ENCODE data around the gene UNKL. TPM values are rescaled to one million over a fixed set of nuclear protein-coding genes. Genes with fewer than 3 reads are reported as not detected.

Gene UNKL
- total RNA-seq, 4 donors from 2014 or later, result 15.2 to 86.4 (median 24.2) TPM

- TF ChIP-seq POLR2AphosphoS5 (IDR thresholded peaks at IDR 0.05) (peak in 1 of 3 donors; percentile 30), POLR2A (IDR thresholded peaks at IDR 0.05) (no peak), CTCF (IDR thresholded peaks at IDR 0.05) (no peak), EP300 (IDR thresholded peaks at IDR 0.05; ENCODE audit: low read depth) (no peak)
- peak within 1 kb of the TSS in 3 of 4 donors; percentile 13 to 49 (median 37) for H3K4me3 ChIP-seq
Observed at GRCh38 chr16:1333149-1333812, 81.2 kb downstream of the UNKL start, which contains the start of gene BAIAP3. Gene BAIAP3 (plus strand): TSS chr16:1333645. CDS start chr16:1338550, 4,905 bp downstream.

GRCh38 chr16:1332618-1333148 lies 81.8 kb downstream of the UNKL start:
- no peak for TF ChIP-seq POLR2A (IDR thresholded peaks at IDR 0.05)
- TF ChIP-seq EP300 (IDR thresholded peaks at IDR 0.05; ENCODE audit: low read depth), result no peak
- TF ChIP-seq CTCF (IDR thresholded peaks at IDR 0.05), result no peak
- no peak for TF ChIP-seq POLR2AphosphoS5 (IDR thresholded peaks at IDR 0.05)
- Histone ChIP-seq H3K27ac (peak overlapping the region; percentile 45 to 70 (median 59)), H3K27me3 (peaks cover 60% of the 10 kb centered on the region), H3K4me3 (peak overlapping the region in 3 of 4 donors; percentile 13 to 49 (median 37)), H3K36me3 (no peaks in the 10 kb centered on the region), H3K4me1 (peaks cover 8 to 34% (median 34%) of the 10 kb centered on the region in 4 donors), H3K9me3 (no peaks in the 10 kb centered on the region)
- intact Hi-C loops (cut with DNase I; ENCODE audit: low total_unique reads), result no loop called here
- no peak for DNase-seq
- WGBS, 2 donors (ENCODE audit: low coverage in 1 of 2), result 13 to 30% methylated on average over 2 to 26 of the region's 26 CpGs
- in situ Hi-C loops (cut with MboI; ENCODE audit: low pct_ligation_motif_present in 1 of 4, low pct_unique_long_range_greater_than_20kb in 1 of 4, low sequenced_read_pairs in 3 of 4), result no loop called here

More at GRCh38 chr16:1333149-1333812, 81.2 kb downstream of the UNKL start, which contains the start of gene BAIAP3:
- 3% methylated on average over 24 of the region's 83 CpGs; no CpG with 5 or more reads in 1 of the 2 donors for WGBS, 2 donors (ENCODE audit: low coverage in 1 of 2)
- H3K9me3 ChIP-seq, result no peaks in the 10 kb centered on the region
- H3K36me3 ChIP-seq, result no peaks in the 10 kb centered on the region
- peak within 1 kb of the TSS; percentile 45 to 70 (median 59) for H3K27ac ChIP-seq
- intact Hi-C loops (cut with DNase I; ENCODE audit: low total_unique reads) (no loop called here), in situ Hi-C loops (cut with MboI; ENCODE audit: low pct_ligation_motif_present in 1 of 4, low pct_unique_long_range_greater_than_20kb in 1 of 4, low sequenced_read_pairs in 3 of 4) (no loop called here)
- peaks cover 8 to 34% (median 34%) of the 10 kb centered on the region in 4 donors for H3K4me1 ChIP-seq
- H3K27me3 ChIP-seq, result peaks cover 60% of the 10 kb centered on the region
- peak; percentile 64 for DNase-seq

GRCh38 chr16:1331712-1332617 lies 82.5 kb downstream of the UNKL start:
- in situ Hi-C loops (cut with MboI; ENCODE audit: low pct_ligation_motif_present in 1 of 4, low pct_unique_long_range_greater_than_20kb in 1 of 4, low sequenced_read_pairs in 3 of 4) (no loop called here), intact Hi-C loops (cut with DNase I; ENCODE audit: low total_unique reads) (no loop called here)
- peaks cover 8 to 34% (median 34%) of the 10 kb centered on the region in 4 donors for H3K4me1 ChIP-seq
- peak overlapping the region; percentile 45 to 70 (median 59) for H3K27ac ChIP-seq
- peaks cover 60% of the 10 kb centered on the region for H3K27me3 ChIP-seq
- peak overlapping the region in 3 of 4 donors; percentile 4 to 49 (median 9) for H3K4me3 ChIP-seq
- H3K36me3 ChIP-seq, result no peaks in the 10 kb centered on the region
- WGBS, 2 donors (ENCODE audit: low coverage in 1 of 2), result 0 to 5% methylated on average over 2 to 33 of the region's 34 CpGs
- H3K9me3 ChIP-seq, result no peaks in the 10 kb centered on the region
- DNase-seq, result peak; percentile 88
- TF ChIP-seq POLR2AphosphoS5 (IDR thresholded peaks at IDR 0.05), result peak in 2 of 3 donors; percentile 33 to 49
- no peak for TF ChIP-seq CTCF (IDR thresholded peaks at IDR 0.05)
- no peak for TF ChIP-seq EP300 (IDR thresholded peaks at IDR 0.05; ENCODE audit: low read depth)
- peak; percentile 33 for TF ChIP-seq POLR2A (IDR thresholded peaks at IDR 0.05)
